Stimulated activated CD8-positive, alpha-beta memory T cell treated with anti-CD3 and anti-CD28 coated beads, Interleukin-4, amount 100 ng/mL, for 1 hour (primary cell): ENCODE results near the gene PARD3B.

Experiments
- DNase-seq, 2 donors: peaks; one replicate each; pipeline ENCODE4 v3.0.0-alpha.2; 2020; ENCODE audit warnings: low read depth in 2 of 2, low spot score in 1 of 2

PARD3B gene

DNA sequence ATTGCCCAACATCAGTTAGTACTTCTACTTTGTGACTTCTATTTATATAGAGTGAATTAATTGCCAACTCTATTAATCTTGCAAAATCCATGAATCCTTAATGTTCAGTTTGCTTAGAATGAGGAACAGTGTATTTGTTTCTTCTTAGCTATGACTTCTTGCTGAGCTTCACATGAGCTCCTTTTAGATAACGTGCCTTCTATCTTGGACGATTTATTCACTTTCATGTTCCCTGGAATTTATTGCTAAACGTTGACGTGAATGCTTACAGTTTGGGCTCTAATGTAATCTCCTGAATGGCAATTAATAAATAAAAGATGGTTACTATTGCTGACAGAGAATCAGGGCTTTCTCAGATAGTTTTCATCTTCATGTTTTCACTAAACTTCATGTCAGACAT, 752.6 kb downstream of the PARD3B start:
- no peak for DNase-seq

- no peak for DNase-seq
Measured at GRCh38 chr2:205311201-205311600, 765.9 kb downstream of the PARD3B start.

GRCh38 chr2:205321231-205321630, 776.0 kb downstream of the PARD3B start:
- DNase-seq: no peak

GRCh38 chr2:205323929-205324328, 778.7 kb downstream of the PARD3B start:
- DNase-seq: no peak

- no peak for DNase-seq
Measured at GRCh38 chr2:205324355-205324754, 779.1 kb downstream of the PARD3B start.

GRCh38 chr2:205333351-205333750, 788.1 kb downstream of the PARD3B start:
- no peak for DNase-seq

GRCh38 chr2:205337274-205337673, 792.0 kb downstream of the PARD3B start:
- no peak for DNase-seq

GRCh38 chr2:205338156-205338555, 792.9 kb downstream of the PARD3B start:
- DNase-seq: no peak

GRCh38 chr2:205343103-205343502, 797.8 kb downstream of the PARD3B start:
- no peak for DNase-seq

- DNase-seq: no peak
Measured at GRCh38 chr2:205346649-205347048, 801.4 kb downstream of the PARD3B start.

GRCh38 chr2:205347899-205348298, 802.6 kb downstream of the PARD3B start:
- no peak for DNase-seq

- DNase-seq: no peak
Measured at GRCh38 chr2:205352094-205352493, 806.8 kb downstream of the PARD3B start.

GRCh38 chr2:205352593-205352992, 807.3 kb downstream of the PARD3B start:
- no peak for DNase-seq

GRCh38 chr2:205357732-205358131, 812.5 kb downstream of the PARD3B start:
- no peak for DNase-seq

DNA sequence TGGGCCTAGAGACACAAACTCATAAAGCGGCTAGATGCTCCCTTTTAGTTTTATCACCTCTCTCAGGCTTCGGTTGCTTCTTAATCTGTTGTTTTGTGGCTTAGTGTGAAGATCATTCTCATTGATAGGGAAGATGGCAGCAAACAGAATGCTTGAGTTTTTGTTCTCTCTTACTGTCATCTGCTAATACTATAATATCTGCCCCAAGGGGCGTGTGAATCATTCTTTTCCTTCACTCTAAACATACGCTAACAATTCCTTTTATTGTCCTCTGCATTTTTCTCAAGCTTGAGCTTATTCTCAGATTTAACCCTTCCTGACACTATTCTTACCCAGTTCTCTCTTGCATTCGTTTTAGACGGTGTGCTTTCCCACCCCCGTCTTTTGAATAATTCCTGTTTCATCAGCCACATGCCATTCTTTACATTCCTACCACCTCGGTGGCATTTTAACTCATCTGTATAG, 813.1 kb downstream of the PARD3B start:
- DNase-seq: no peak

DNA sequence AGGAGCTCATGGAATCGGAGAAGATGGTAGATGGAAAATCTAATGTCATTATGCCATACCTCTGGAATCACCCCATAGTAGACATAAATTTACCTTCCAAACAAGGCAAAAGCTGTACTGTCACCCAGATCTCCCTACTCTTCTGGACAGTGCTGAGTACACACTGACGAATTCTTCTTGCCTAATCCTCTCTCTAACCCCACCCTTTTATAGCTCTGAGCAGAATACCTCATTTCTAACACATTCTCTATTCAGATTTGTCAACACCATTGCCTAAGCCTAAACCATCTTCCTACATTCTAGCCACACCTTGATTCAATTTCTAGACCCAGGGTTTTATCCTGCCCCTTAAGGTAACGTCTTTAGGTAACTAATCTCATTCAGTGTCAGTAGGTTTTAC, 816.0 kb downstream of the PARD3B start:
- no peak for DNase-seq

- DNase-seq: no peak
Measured at GRCh38 chr2:205361970-205362369, 816.7 kb downstream of the PARD3B start.

DNA sequence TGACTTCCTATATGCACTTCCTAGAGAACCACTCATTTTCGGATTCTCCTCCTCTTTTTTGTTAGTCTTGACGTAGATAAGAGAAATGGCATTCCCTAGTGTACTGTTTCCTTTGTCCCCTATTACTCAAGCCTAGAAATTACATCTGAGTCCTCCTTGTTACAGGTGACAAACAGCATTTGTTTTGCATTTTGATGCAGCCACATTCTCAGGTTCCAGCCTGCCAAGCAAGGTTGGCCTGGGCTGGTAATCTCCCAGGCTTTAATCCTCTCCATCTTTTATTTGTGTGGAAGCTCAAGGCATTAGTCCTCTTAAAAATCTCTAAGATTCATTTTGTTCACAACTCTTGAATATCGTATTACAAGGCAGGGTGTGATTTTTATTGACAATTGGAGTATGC, 819.0 kb downstream of the PARD3B start:
- DNase-seq: no peak

GRCh38 chr2:205366336-205367060, 821.2 kb downstream of the PARD3B start:
- no peak for DNase-seq

DNA sequence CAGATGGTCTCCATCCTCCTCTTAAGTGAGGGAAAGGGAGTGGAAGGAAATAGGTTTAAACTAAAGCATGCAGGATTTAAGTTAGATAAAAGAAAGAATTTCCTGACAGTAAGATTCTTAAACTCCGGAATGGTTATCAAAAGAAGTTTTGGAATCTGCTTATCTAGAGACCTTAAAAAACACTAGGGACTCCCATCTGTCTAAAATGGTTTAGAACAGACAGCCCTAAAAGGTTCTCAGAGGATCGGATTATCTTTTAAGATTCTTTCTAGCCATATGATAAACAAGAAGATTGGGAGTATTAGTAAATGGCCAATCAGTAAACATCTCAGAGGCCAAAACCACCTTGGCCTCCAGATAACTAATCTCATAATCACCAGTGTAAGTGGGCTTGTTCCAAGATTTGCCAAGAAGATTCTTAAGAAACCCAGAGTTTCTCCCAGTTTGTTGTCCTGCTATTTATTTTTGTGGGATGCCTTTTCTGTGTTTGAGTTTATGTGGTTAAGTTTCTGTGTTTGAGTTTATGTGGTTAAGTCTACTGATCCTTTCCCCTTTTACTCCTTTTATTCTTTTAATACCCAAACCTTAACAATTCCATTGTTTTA, 822.2 kb downstream of the PARD3B start:
- DNase-seq: no peak

DNA sequence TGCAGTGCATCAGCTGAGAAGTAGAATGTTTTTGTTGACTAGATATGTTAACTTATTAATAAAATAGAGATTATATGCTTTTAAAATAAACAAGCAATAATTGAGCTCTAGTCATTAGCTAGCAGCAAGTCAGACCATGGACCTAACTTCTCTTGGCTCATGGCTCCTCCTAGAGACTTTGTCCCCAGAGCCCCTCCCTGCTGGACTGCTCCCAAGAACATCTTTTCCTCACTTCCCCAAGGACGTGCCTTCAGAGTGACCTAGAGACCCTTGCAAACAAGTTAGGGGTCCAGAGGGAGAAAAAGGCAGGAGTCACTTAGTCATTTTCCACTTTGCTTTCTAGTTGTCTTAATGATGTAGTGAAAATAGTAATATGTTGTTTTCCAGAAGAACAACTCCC, 824.5 kb downstream of the PARD3B start:
- no peak for DNase-seq

GRCh38 chr2:205370726-205371125, 825.5 kb downstream of the PARD3B start:
- no peak for DNase-seq

- DNase-seq: no peak
Measured at GRCh38 chr2:205372141-205372540, 826.9 kb downstream of the PARD3B start.
